Tibial nerve (tissue), 4 donors: ENCODE measurements around the gene OXCT1. TPM values are rescaled to one million over a fixed set of nuclear protein-coding genes. Genes with fewer than 3 reads are reported as not detected.

Source experiments
- DNase-seq, 2 donors: peaks; one replicate each; pipeline ENCODE4 v3.0.0-alpha.2; 2019; ENCODE audit warnings: low spot score in 2 of 2
- H3K27ac ChIP-seq, 4 donors: fragments of 200-600 bp; sonication (generic) in 3 of 4; one replicate each; pipeline ENCODE4 v1.5.1; 2017 to 2019; ENCODE audit warnings: mild to moderate bottlenecking in 1 of 4
- H3K27me3 ChIP-seq, 2 donors: fragments of 200-600 bp; sonication (generic) in 1 of 2; one replicate each; pipeline versions ENCODE4 v1.5.1 to v1.6.0; 2017 to 2019
- H3K36me3 ChIP-seq, 3 donors: fragments of 200-600 bp; sonication (generic); one replicate each; pipeline ENCODE4 v1.5.1; 2018 to 2019
- H3K4me1 ChIP-seq, 4 donors: fragments of 200-600 bp; sonication (generic) in 3 of 4; one replicate each; pipeline ENCODE4 v1.5.1; 2017 to 2019
- H3K4me3 ChIP-seq, 4 donors: fragments of 200-600 bp; sonication (generic) in 3 of 4; one replicate each; pipeline ENCODE4 v1.5.1; 2017 to 2019; ENCODE audit warnings: mild to moderate bottlenecking in 1 of 4, moderate library complexity in 1 of 4
- H3K9me3 ChIP-seq, 4 donors: fragments of 200-600 bp; sonication (generic) in 3 of 4; one replicate each; pipeline ENCODE4 v1.5.1; 2017 to 2019
- CTCF ChIP-seq, 5 experiments: fragments of 200-600 bp in 3 of 5; fragments of 450-650 bp in 2 of 5; sonication (generic) in 3 of 5; IDR thresholded peaks; one replicate each; pipeline ENCODE4 v1.5.1; 2016 to 2019; ENCODE audit warnings: antibody characterized with exemption in 5 of 5, mild to moderate bottlenecking in 3 of 5, moderate library complexity in 2 of 5
- EP300 ChIP-seq, 2 donors: sonication (generic); formaldehyde crosslinking; IDR thresholded peaks; one replicate each; pipeline ENCODE4 v1.6.1; 2017; ENCODE audit warnings: antibody characterized with exemption in 2 of 2, mild to moderate bottlenecking in 1 of 2
- POLR2A ChIP-seq, 2 donors: fragments of 450-650 bp; IDR thresholded peaks; one replicate each; pipeline ENCODE4 v1.6.1; 2017; ENCODE audit warnings: antibody characterized with exemption in 2 of 2, mild to moderate bottlenecking in 2 of 2, moderate library complexity in 2 of 2
- WGBS, 2 donors: methylation state at CpG; one replicate each; pipeline ENCODE4 v1.1.5; 2018; 5-methylcytosine and 5-hydroxymethylcytosine counted together
- total RNA-seq, 4 donors: library from RNA; depleted of rRNA; stranded (reverse); fragments of >200 nt; gene quantifications; one replicate each; pipeline ENCODE4 v1.1.0, GENCODE V29; 2016

Gene OXCT1
- total RNA-seq, 4 donors from 2014 or later: 20.4 to 41.2 (median 26.0) TPM

- Histone ChIP-seq H3K4me1 (peaks cover 0 to 31% (median 7%) of the 10 kb centered on the region in 4 donors), H3K27ac (no peak overlapping the region), H3K4me3 (no peak overlapping the region), H3K36me3 (peaks cover 0 to 10% (median 0%) of the 10 kb centered on the region in 3 donors), H3K27me3 (no peaks in the 10 kb centered on the region), H3K9me3 (no peaks in the 10 kb centered on the region)
- DNase-seq: no peak
- WGBS, 2 donors: 54 to 59% methylated on average over 2 of the region's 2 CpGs
- TF ChIP-seq CTCF (IDR thresholded peaks at IDR 0.05) (no peak), POLR2A (IDR thresholded peaks at IDR 0.05) (no peak)
These were observed 106.7 kb downstream of the OXCT1 start for GRCh38 chr5:41763574-41763973.

GRCh38 chr5:41763081-41763480 lies 107.1 kb downstream of the OXCT1 start:
- no peak for DNase-seq
- Histone ChIP-seq H3K27ac (peak overlapping the region in 1 of 4 donors; percentile 37), H3K4me3 (no peak overlapping the region), H3K9me3 (no peaks in the 10 kb centered on the region), H3K36me3 (peaks cover 0 to 11% (median 0%) of the 10 kb centered on the region in 3 donors), H3K27me3 (no peaks in the 10 kb centered on the region), H3K4me1 (peaks cover 0 to 31% (median 7%) of the 10 kb centered on the region in 4 donors)
- WGBS, 2 donors: 38 to 40% methylated on average over 3 of the region's 3 CpGs
- TF ChIP-seq CTCF (IDR thresholded peaks at IDR 0.05): no peak
- TF ChIP-seq POLR2A (IDR thresholded peaks at IDR 0.05): no peak
- no peak for TF ChIP-seq EP300 (IDR thresholded peaks at IDR 0.05)

GRCh38 chr5:41762426-41762825 lies 107.8 kb downstream of the OXCT1 start:
- peak overlapping the region in 1 of 4 donors; percentile 37 for H3K27ac ChIP-seq
- no peak for DNase-seq
- no peak overlapping the region for H3K4me3 ChIP-seq
- WGBS, 2 donors: 29 to 43% methylated on average over 1 of the region's 1 CpG
- H3K4me1 ChIP-seq: peaks cover 0 to 31% (median 7%) of the 10 kb centered on the region in 4 donors
- TF ChIP-seq CTCF (IDR thresholded peaks at IDR 0.05): no peak
- no peak for TF ChIP-seq POLR2A (IDR thresholded peaks at IDR 0.05)
- TF ChIP-seq EP300 (IDR thresholded peaks at IDR 0.05): no peak
- peaks cover 0 to 16% (median 0%) of the 10 kb centered on the region in 3 donors for H3K36me3 ChIP-seq
- H3K27me3 ChIP-seq: no peaks in the 10 kb centered on the region
- no peaks in the 10 kb centered on the region for H3K9me3 ChIP-seq

- H3K27ac ChIP-seq: no peak overlapping the region
- DNase-seq: no peak
- no peaks in the 10 kb centered on the region for H3K27me3 ChIP-seq
- 97 to 98% methylated on average over 1 of the region's 1 CpG for WGBS, 2 donors
- H3K36me3 ChIP-seq: peaks cover 0 to 19% (median 0%) of the 10 kb centered on the region in 3 donors
- no peaks in the 10 kb centered on the region for H3K9me3 ChIP-seq
- TF ChIP-seq POLR2A (IDR thresholded peaks at IDR 0.05) (no peak), CTCF (IDR thresholded peaks at IDR 0.05) (no peak), EP300 (IDR thresholded peaks at IDR 0.05) (no peak)
- H3K4me3 ChIP-seq: no peak overlapping the region
- peaks cover 0 to 31% (median 7%) of the 10 kb centered on the region in 4 donors for H3K4me1 ChIP-seq
These were observed 108.6 kb downstream of the OXCT1 start for GRCh38 chr5:41761663-41762062.

- Histone ChIP-seq H3K9me3 (no peaks in the 10 kb centered on the region), H3K27ac (no peak overlapping the region), H3K36me3 (peaks cover 0 to 19% (median 0%) of the 10 kb centered on the region in 3 donors), H3K27me3 (no peaks in the 10 kb centered on the region), H3K4me1 (no peaks in the 10 kb centered on the region), H3K4me3 (no peak overlapping the region)
- WGBS, 2 donors: 98 to 100% methylated on average over 1 of the region's 1 CpG
- DNase-seq: no peak
- TF ChIP-seq EP300 (IDR thresholded peaks at IDR 0.05) (no peak), POLR2A (IDR thresholded peaks at IDR 0.05) (no peak), CTCF (IDR thresholded peaks at IDR 0.05) (no peak)
These were observed 114.5 kb downstream of the OXCT1 start for GRCh38 chr5:41755705-41756104.
